AG04449 (cell line): ENCODE measurements around the gene INTS15.

Experiments
- CTCF ChIA-PET: fragments of 350-600 bp; formaldehyde crosslinking; extraction: SDS; loops from one replicate; lab custom pipeline; 2021; ENCODE audit warnings: antibody characterized with exemption; lab: Yijun Ruan, JAX
- POLR2A ChIA-PET: fragments of 400-600, 350-600 bp; formaldehyde crosslinking; extraction: SDS; loops from one replicate; lab custom pipeline; 2020; ENCODE audit warnings: antibody characterized with exemption, inconsistent platforms; lab: Yijun Ruan, JAX
- DNase-seq: peaks from one replicate; pipeline ENCODE4 v3.0.0-alpha.2; 2010; ENCODE audit warnings: low read depth, low spot score
- H3K4me3 ChIP-seq: 2 replicates; pipeline ENCODE4 v1.5.1; 2011; ENCODE audit warnings: low read depth, mild to moderate bottlenecking, control low read depth, low read length
- CTCF ChIP-seq: IDR thresholded peaks from one replicate; pipeline ENCODE4 v1.5.1; 2011; ENCODE audit warnings: mild to moderate bottlenecking, moderate library complexity, low read length, control low read depth, inconsistent platforms; ENCODE audit not compliant: insufficient read depth; ENCODE audit errors: missing control alignments

INTS15 gene

DNA sequence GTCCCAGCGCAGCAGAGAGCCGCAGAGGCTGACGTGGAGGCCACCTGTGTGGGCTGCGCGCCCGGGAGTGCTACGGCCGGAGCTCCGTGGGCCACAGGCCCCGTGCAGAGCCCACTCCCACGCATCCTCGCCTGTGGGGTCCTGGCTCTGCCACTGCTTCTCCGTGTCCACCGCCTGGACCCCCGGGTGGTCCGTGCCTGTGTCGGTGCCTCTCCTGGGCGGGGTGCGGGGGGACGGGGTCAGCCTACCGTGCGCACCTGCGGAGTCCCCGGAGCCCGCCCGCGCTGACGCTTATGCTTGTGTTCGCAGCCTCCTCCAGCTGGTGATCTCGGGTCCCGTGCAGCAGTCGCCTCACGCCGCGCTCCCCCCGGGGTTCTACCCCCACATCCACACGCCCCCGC, 17.8 kb downstream of the INTS15 start:
- no peak for DNase-seq
- CTCF ChIA-PET: no interaction called here
- no peak overlapping the region for H3K4me3 ChIP-seq
- no peak for TF ChIP-seq CTCF
- POLR2A ChIA-PET: no interaction called here

GRCh38 chr7:6608081-6608480, 18.3 kb downstream of the INTS15 start:
- TF ChIP-seq CTCF: no peak
- CTCF ChIA-PET: interaction anchor here (1.2 kb wide), 1 partner anchor 18 kb away, joined by 3 read pairs; no protein-coding TSS in a partner anchor
- DNase-seq: no peak
- H3K4me3 ChIP-seq: no peak overlapping the region
- POLR2A ChIA-PET: no interaction called here

DNA sequence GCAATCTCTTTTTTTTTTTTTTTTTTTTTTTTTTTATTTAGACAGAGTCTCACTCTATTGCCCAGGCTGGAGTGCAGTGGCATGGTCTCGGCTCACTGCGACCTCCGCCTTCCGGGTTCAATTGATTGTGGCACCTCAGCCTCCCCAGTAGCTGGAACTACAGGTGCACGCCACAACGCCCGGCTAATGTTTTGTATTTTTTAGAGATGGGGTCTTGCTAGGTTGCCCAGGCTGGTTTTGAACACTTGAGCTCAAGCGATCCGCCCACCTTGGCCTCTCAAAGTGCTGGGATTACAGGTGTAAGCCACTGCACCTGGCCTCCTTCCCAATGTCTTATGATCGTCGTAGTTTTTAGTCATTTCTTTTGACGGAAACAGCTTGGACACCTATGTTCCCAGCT, 19.0 kb downstream of the INTS15 start:
- CTCF ChIA-PET: interaction anchor here (0.8 to 1.2 kb wide), 2 partner anchors 9 to 18 kb away, joined by 3 read pairs; no protein-coding TSS in a partner anchor
- no peak overlapping the region for H3K4me3 ChIP-seq
- no peak for DNase-seq
- TF ChIP-seq CTCF: no peak
- POLR2A ChIA-PET: no interaction called here

GRCh38 chr7:6612819-6613218, 23.0 kb downstream of the INTS15 start:
- no peak for DNase-seq
- no peak for TF ChIP-seq CTCF
- ChIA-PET POLR2A (no interaction called here), CTCF (interaction anchor here (0.7 to 3.9 kb wide), 3 partner anchors 9 to 22 kb away, joined by 3 to 13 read pairs (median 3); partner anchors contain the start of gene INTS15)
- H3K4me3 ChIP-seq: no peak overlapping the region

GRCh38 chr7:6613706-6614105, 23.9 kb downstream of the INTS15 start:
- TF ChIP-seq CTCF: no peak
- ChIA-PET POLR2A (no interaction called here), CTCF (no interaction called here)
- H3K4me3 ChIP-seq: no peak overlapping the region
- no peak for DNase-seq

- no peak for TF ChIP-seq CTCF
- H3K4me3 ChIP-seq: peak within 1 kb of the TSS; percentile 55
- ChIA-PET POLR2A (no interaction called here), CTCF (no interaction called here)
- DNase-seq: no peak
Measured at GRCh38 chr7:6614953-6615722, 25.3 kb downstream of the INTS15 start, which contains the start of gene ZNF853. Gene ZNF853 (plus strand): TSS chr7:6615610. CDS start chr7:6616175, 565 bp downstream.
